K562 (cell line): ENCODE measurements around the gene MYLK4. TPM values are rescaled to one million over a fixed set of nuclear protein-coding genes. Genes with fewer than 3 reads are reported as not detected.
A peak's percentile ranks its signal among the peaks of the same experiment; 100 is the strongest.

ENCODE experiments used
- ATAC-seq: fragments of 200-7000 bp; cut with Tn5 transposase; 3 replicates; pipeline ENCODE4 v1.9.1; 2020; ENCODE audit warnings: moderate library complexity
- BruUV-seq: library from RNA; stranded (reverse); fragments of 400-500 nt; replicated peaks from 2 replicates; lab custom pipeline; 2021; lab: Mats Ljungman, UMichigan
- CTCF ChIA-PET: fragments of 300-600 bp; formaldehyde crosslinking; extraction: SDS; loops from one replicate; lab custom pipeline; 2021; ENCODE audit warnings: low intra/inter-chr PET ratio; lab: Yijun Ruan, JAX
- POLR2A ChIA-PET: fragments of 300-600, 350-650 bp; sonication (Branson Sonifier 250); formaldehyde crosslinking; extraction: SDS; loops from one replicate; lab custom pipeline; 2021; ENCODE audit warnings: antibody characterized with exemption, inconsistent platforms; lab: Yijun Ruan, JAX
- DNase-seq, 4 experiments: peaks; one replicate each; pipeline versions ENCODE4 v3.0.0 to v3.0.0-alpha.2; 2011 to 2018; ENCODE audit warnings: low spot score in 3 of 4, mixed read lengths in 3 of 4; ENCODE audit errors: extremely low read depth in 1 of 4
- FAIRE-seq: peaks from 2 replicates; lab custom pipeline; 2011; peaks lifted over from hg19 to GRCh38; lab: Jason Lieb, UNC
- H2AFZ ChIP-seq: 2 replicates; pipeline ENCODE4 v1.6.0; 2011; ENCODE audit warnings: low read depth, low read length, control low read depth, inconsistent platforms
- H3K27ac ChIP-seq: fragments of 200-600 bp; 3 replicates; pipeline ENCODE4 v1.8.0; 2011; ENCODE audit warnings: low read depth, mild to moderate bottlenecking, control low read depth, inconsistent platforms, low read length, moderate library complexity, mixed read lengths; ENCODE audit errors: extremely low read depth
- H3K27me3 ChIP-seq, 2 experiments: fragments of 300-600 bp in 1 of 2; 2 replicates in 1 of 2; 3 replicates in 1 of 2; pipeline versions ENCODE4 v1.6.0 to v1.8.0; 2011; ENCODE audit warnings: inconsistent platforms in 2 of 2, low read length in 2 of 2, mild to moderate bottlenecking in 1 of 2, mixed read lengths in 1 of 2, moderate library complexity in 1 of 2; ENCODE audit not compliant: control insufficient read depth in 2 of 2, insufficient read depth in 2 of 2
- H3K36me3 ChIP-seq: fragments of 300-600 bp; 3 replicates; pipeline ENCODE4 v1.8.0; 2011; ENCODE audit warnings: mild to moderate bottlenecking, low read length, inconsistent platforms; ENCODE audit not compliant: control insufficient read depth, insufficient read depth
- H3K4me1 ChIP-seq, 2 experiments: fragments of 200-600 bp in 1 of 2; replicated peaks in 1 of 2; 2 replicates in 1 of 2; 3 replicates in 1 of 2; pipeline versions ENCODE4 v1.5.1 to v1.8.0; 2011; ENCODE audit warnings: inconsistent platforms in 2 of 2, low read length in 2 of 2, mild to moderate bottlenecking in 1 of 2, mixed read lengths in 1 of 2, moderate library complexity in 1 of 2; ENCODE audit not compliant: control insufficient read depth in 2 of 2, insufficient read depth in 2 of 2
- H3K4me2 ChIP-seq: 2 replicates; pipeline ENCODE4 v1.6.1; 2011; ENCODE audit warnings: low read length, control low read depth, inconsistent platforms, mixed read lengths; ENCODE audit not compliant: insufficient read depth
- H3K4me3 ChIP-seq: fragments of 200-600 bp; sonication (generic), shearing (Covaris generic); 2 replicates; pipeline ENCODE4 v1.5.1; 2016; ENCODE audit warnings: control low read depth, inconsistent platforms
- H3K79me2 ChIP-seq: fragments of 200-600 bp; 3 replicates; pipeline ENCODE4 v1.8.0; 2011; ENCODE audit warnings: low read length, inconsistent platforms; ENCODE audit not compliant: control insufficient read depth, insufficient read depth
- H3K9ac ChIP-seq, 2 experiments: 2 replicates each; pipeline versions ENCODE4 v1.6.0 to v1.6.1; 2011; ENCODE audit warnings: low read depth in 2 of 2, low read length in 2 of 2, control low read depth in 1 of 2, inconsistent platforms in 1 of 2, mild to moderate bottlenecking in 1 of 2, mixed read lengths in 1 of 2; ENCODE audit not compliant: insufficient read depth in 1 of 2
- H3K9me1 ChIP-seq: one replicate; pipeline ENCODE4 v1.6.0; 2011; ENCODE audit warnings: inconsistent platforms, mild to moderate bottlenecking, low read length, moderate library complexity; ENCODE audit not compliant: control insufficient read depth, insufficient read depth
- H3K9me3 ChIP-seq: replicated peaks from 2 replicates; pipeline ENCODE4 v1.5.1; 2011; ENCODE audit warnings: low read depth, low read length, inconsistent platforms; ENCODE audit not compliant: control insufficient read depth, insufficient read depth
- H4K20me1 ChIP-seq: replicated peaks from 2 replicates; pipeline ENCODE4 v1.6.1; 2011; ENCODE audit warnings: low read length, inconsistent platforms, mixed read lengths; ENCODE audit not compliant: control insufficient read depth, insufficient read depth
- ARNT ChIP-seq, 2 experiments: fragments of 450-650 bp; IDR thresholded peaks; 2 replicates each; pipeline ENCODE4 v1.6.1; 2016; ENCODE audit warnings: mild to moderate bottlenecking in 1 of 2
- BACH1 ChIP-seq: fragments of 200-800 bp; sonication (Bioruptor generic); IDR thresholded peaks from 2 replicates; pipeline ENCODE4 v1.6.1; 2016; ENCODE audit warnings: missing genetic modification characterization, missing compliant biosample characterization
- BCL6 ChIP-seq: fragments of 250-450 bp; sonication (Bioruptor Pico); IDR thresholded peaks from 2 replicates; pipeline ENCODE4 v1.4.0; 2020
- CBX8 ChIP-seq: fragments of 200-600 bp; sonication (generic); IDR thresholded peaks from 2 replicates; pipeline ENCODE4 v1.6.1; 2012; ENCODE audit warnings: borderline replicate concordance, mixed run types, low read depth, mild to moderate bottlenecking, moderate library complexity, mixed read lengths, low read length, control low read depth, inconsistent platforms; ENCODE audit not compliant: poor library complexity, severe bottlenecking; ENCODE audit errors: extremely low read depth
- DPF2 ChIP-seq: fragments of 450-650 bp; IDR thresholded peaks from 2 replicates; pipeline ENCODE4 v1.6.1; 2016
- FOSL1 ChIP-seq: fragments of 200-800 bp; sonication (Bioruptor generic); conservative IDR thresholded peaks from 2 replicates; pipeline ENCODE4 v1.6.1; 2016; ENCODE audit warnings: missing genetic modification characterization, missing compliant biosample characterization
- GABPA ChIP-seq: fragments of 200-800 bp; sonication (Bioruptor generic); conservative IDR thresholded peaks from 2 replicates; pipeline ENCODE4 v1.6.1; 2016; ENCODE audit warnings: low read depth, missing genetic modification characterization, missing compliant biosample characterization
- HDAC2 ChIP-seq: fragments of 450-650 bp; IDR thresholded peaks from 2 replicates; pipeline ENCODE4 v1.6.1; 2016; ENCODE audit warnings: mild to moderate bottlenecking
- MAZ ChIP-seq, 2 experiments: fragments of 450-650 bp in 1 of 2; sonication (generic) in 1 of 2; formaldehyde crosslinking; IDR thresholded peaks in 1 of 2; conservative IDR thresholded peaks in 1 of 2; 2 replicates each; pipeline versions ENCODE4 v1.4.0 to v1.5.0; 2020; ENCODE audit warnings: mild to moderate bottlenecking in 1 of 2, missing genetic modification reagents in 1 of 2
- PRMT5 ChIP-seq: sonication (generic); formaldehyde crosslinking; IDR thresholded peaks from 2 replicates; pipeline ENCODE4 v1.5.0; 2020; ENCODE audit warnings: missing genetic modification reagents
- SPI1 ChIP-seq: IDR thresholded peaks from 2 replicates; pipeline ENCODE4 v1.6.1; 2011; ENCODE audit warnings: low read depth, low read length, control low read depth, borderline replicate concordance
- SREBF2 ChIP-seq: sonication (generic); formaldehyde crosslinking; IDR thresholded peaks from 2 replicates; pipeline ENCODE4 v1.4.0; 2020; ENCODE audit warnings: mild to moderate bottlenecking, missing genetic modification reagents
- SRSF1 ChIP-seq: fragments of 200-400 bp; formaldehyde crosslinking; IDR thresholded peaks from 2 replicates; pipeline ENCODE4 v1.6.1; 2017; ENCODE audit warnings: mild to moderate bottlenecking, low read depth, low read length, moderate library complexity
- TFAM ChIP-seq: fragments of 250-450 bp; sonication (Bioruptor Pico); conservative IDR thresholded peaks from 2 replicates; pipeline ENCODE4 v1.5.0; 2021; ENCODE audit warnings: mild to moderate bottlenecking, moderate library complexity
- ZKSCAN8 ChIP-seq: fragments of 200-800 bp; sonication (Bioruptor generic); IDR thresholded peaks from 2 replicates; pipeline ENCODE4 v1.6.1; 2016; ENCODE audit warnings: missing genetic modification characterization, missing compliant biosample characterization
- ZNF696 ChIP-seq: fragments of 250-450 bp; sonication (Bioruptor Pico); conservative IDR thresholded peaks from 2 replicates; pipeline ENCODE4 v1.4.0; 2020; ENCODE audit warnings: mild to moderate bottlenecking, moderate library complexity
- WGBS: fragments of 100-300 bp; shearing (Covaris generic); methylation state at CpG from one replicate; pipeline ENCODE4 v1.1.6; 2016; ENCODE audit warnings: low coverage, mixed read lengths; ENCODE audit not compliant: insufficient coverage; ENCODE audit errors: missing lambda C conversion rate; 5-methylcytosine and 5-hydroxymethylcytosine counted together
- in situ Hi-C: fragments of 300-500 bp; cut with MboI; formaldehyde crosslinking; loops from 4 replicates; pipeline ENCODE4 v1.15.0; 2018; ENCODE audit warnings: inconsistent platforms, mixed read lengths
- intact Hi-C: fragments of 100-400 bp; cut with micrococcal nuclease; formaldehyde crosslinking; loops from 2 replicates; pipeline ENCODE4 v1.14.2; 2022
- polyA plus RNA-seq, 8 experiments: library from polyadenylated mRNA; depleted of rRNA in 4 of 8; stranded (reverse) in 5 of 8; unstranded in 3 of 8; fragments of >200 nt; fragmentation: Nextera tagmentation in 2 of 8; fragmentation: Illumina TruSeq in 1 of 8; extraction: Ambion mirVana in 2 of 8; extraction: Trizol in 1 of 8; gene quantifications; 2 replicates each; pipeline versions ENCODE4 v1.2.1 to v1.2.3, GENCODE V29; 2011 to 2014; ENCODE audit warnings: inconsistent platforms in 1 of 8, missing spikeins in 1 of 8
- total RNA-seq, 7 experiments: library from RNA; depleted of rRNA in 6 of 7; stranded (reverse); fragments of >200 nt in 6 of 7; fragmentation: Illumina TruSeq in 2 of 7; extraction: Trizol in 2 of 7; gene quantifications; 2 replicates each; pipeline versions ENCODE4 v1.2.1 to v1.2.3, GENCODE V29; 2011 to 2021; ENCODE audit warnings: low replicate concordance in 1 of 7
- TF ChIP-seq, protein P1 (sequence below): fragments of 250-450 bp; sonication (Bioruptor Pico); IDR thresholded peaks from 2 replicates; pipeline ENCODE4 v1.8.0; 2021; ENCODE audit warnings: borderline replicate concordance, mild to moderate bottlenecking, moderate library complexity; ENCODE audit not compliant: poor library complexity, severe bottlenecking

MYLK4 gene
- total and polyA plus RNA-seq, 9 of the 15 experiments (the other 6 are each of a cell fraction or from before 2014, with no cell fraction given) = 0.01 to 0.15 (median 0.06) TPM

GRCh38 chr6:2659381-2659780, 91.3 kb downstream of the MYLK4 start:
- FAIRE-seq (no peak), ATAC-seq (no peak), DNase-seq (no peak)
- H3K4me2 ChIP-seq = no peak overlapping the region
- H3K9me3 ChIP-seq = no peaks in the 10 kb centered on the region
- H2AFZ ChIP-seq = no peak overlapping the region
- H3K9me1 ChIP-seq = no peaks in the 10 kb centered on the region
- no peak overlapping the region for H3K9ac ChIP-seq
- BruUV-seq = no TSS peak
- POLR2A ChIA-PET = interaction anchor here (2.0 kb wide), 1 partner anchor 11 kb away, joined by 6 read pairs; no protein-coding TSS in a partner anchor
- intact Hi-C loops = no loop called here
- no peaks in the 10 kb centered on the region for H3K4me1 ChIP-seq
- H3K27ac ChIP-seq = no peak overlapping the region
- no peak overlapping the region for H3K4me3 ChIP-seq
- 4% methylated on average over 5 of the region's 5 CpGs for WGBS
- CTCF ChIA-PET = no interaction called here
- H3K79me2 ChIP-seq = no peaks in the 10 kb centered on the region
- H3K27me3 ChIP-seq = peaks cover 13 to 28% of the 10 kb centered on the region in 2 experiments; a peak in 4 of 5 replicates
- H4K20me1 ChIP-seq = no peaks in the 10 kb centered on the region
- no peaks in the 10 kb centered on the region for H3K36me3 ChIP-seq
- TF ChIP-seq PRMT5 (CRISPR knock-in tag) (no peak), CBX8 (no peak), SRSF1 (no peak), HDAC2 (no peak), BACH1 (tag) (no peak), TFAM (CRISPR knock-in tag) (no peak)
- in situ Hi-C loops = no loop called here

- BruUV-seq = no TSS peak
- ATAC-seq = no peak; the same call in 1 of the 3 replicates
- in situ Hi-C loops = no loop called here
- Histone ChIP-seq H3K9ac (no peak overlapping the region), H3K36me3 (no peaks in the 10 kb centered on the region), H3K4me1 (no peaks in the 10 kb centered on the region), H3K79me2 (no peaks in the 10 kb centered on the region), H4K20me1 (no peaks in the 10 kb centered on the region), H3K4me3 (no peak overlapping the region), H3K4me2 (no peak overlapping the region), H3K9me1 (no peaks in the 10 kb centered on the region), H3K9me3 (no peaks in the 10 kb centered on the region), H3K27ac (no peak overlapping the region), H2AFZ (peak overlapping the region; percentile 36; the same call in 1 of the 2 replicates), H3K27me3 (peaks cover 13 to 23% of the 10 kb centered on the region in 2 experiments; a peak in 4 of 5 replicates)
- WGBS = 2% methylated on average over 5 of the region's 5 CpGs
- TF ChIP-seq FOSL1 (tag) (peak; percentile 77), ARNT (IDR thresholded peaks at IDR 0.05) (no peak), SREBF2 (CRISPR knock-in tag) (no peak), MAZ (CRISPR knock-in tag; conservative IDR thresholded peaks at IDR 0.05 in 1 of 2, IDR thresholded peaks at IDR 0.05 in 1 of 2) (no peak), GABPA (tag) (0 out of 2 replicates have a peak, but pooled peaks have one; percentile 21), ZNF696 (no peak), BCL6 (no peak), SPI1 (peak; percentile 90), ZKSCAN8 (CRISPR knock-in tag) (no peak), DPF2 (no peak)
- TF ChIP-seq, protein P1, sequence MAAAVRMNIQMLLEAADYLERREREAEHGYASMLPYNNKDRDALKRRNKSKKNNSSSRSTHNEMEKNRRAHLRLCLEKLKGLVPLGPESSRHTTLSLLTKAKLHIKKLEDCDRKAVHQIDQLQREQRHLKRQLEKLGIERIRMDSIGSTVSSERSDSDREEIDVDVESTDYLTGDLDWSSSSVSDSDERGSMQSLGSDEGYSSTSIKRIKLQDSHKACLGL (CRISPR knock-in tag) = no peak
- POLR2A ChIA-PET = no interaction called here
- CTCF ChIA-PET = no interaction called here
- no peak for FAIRE-seq
- intact Hi-C loops = no loop called here
- no peak for DNase-seq
Measured at GRCh38 chr6:2658788-2659187, 91.9 kb downstream of the MYLK4 start.
